Suprapubic skin (tissue), 3 donors: ENCODE measurements around the gene ABCC2.

Experiments
- POLR2A ChIP-seq, 2 donors: fragments of 450-650 bp; IDR thresholded peaks; one replicate each; pipeline ENCODE4 v1.6.1; 2017; ENCODE audit warnings: antibody characterized with exemption in 2 of 2, mild to moderate bottlenecking in 2 of 2, moderate library complexity in 2 of 2
- TF ChIP-seq, protein P1 (sequence below), 2 donors: fragments of 200-600 bp in 1 of 2; fragments of 450-650 bp in 1 of 2; sonication (generic) in 1 of 2; IDR thresholded peaks; one replicate each; pipeline ENCODE4 v1.5.1; 2016 to 2019; ENCODE audit warnings: antibody characterized with exemption in 2 of 2, mild to moderate bottlenecking in 1 of 2, moderate library complexity in 1 of 2

DNA sequence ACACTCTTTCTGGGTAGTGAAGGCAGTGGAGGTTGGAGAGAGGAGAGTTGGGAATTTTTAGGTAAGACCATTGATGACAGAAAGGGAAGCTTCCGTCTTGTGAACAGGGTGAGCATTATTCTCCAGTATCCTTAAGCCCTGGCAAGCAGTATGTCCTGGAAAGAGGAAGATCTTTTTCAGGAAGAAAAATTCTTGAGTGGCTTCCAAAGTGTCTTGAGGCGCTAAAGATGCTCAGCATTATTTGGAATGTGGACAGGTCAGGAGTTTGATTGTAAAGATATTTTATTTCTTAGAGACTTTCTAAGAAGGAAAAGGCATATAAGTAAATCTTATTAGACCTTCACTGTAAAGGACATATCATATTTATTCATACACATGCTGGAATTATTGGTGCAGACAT, 54.3 kb downstream of the ABCC2 start:
- TF ChIP-seq, protein P1, sequence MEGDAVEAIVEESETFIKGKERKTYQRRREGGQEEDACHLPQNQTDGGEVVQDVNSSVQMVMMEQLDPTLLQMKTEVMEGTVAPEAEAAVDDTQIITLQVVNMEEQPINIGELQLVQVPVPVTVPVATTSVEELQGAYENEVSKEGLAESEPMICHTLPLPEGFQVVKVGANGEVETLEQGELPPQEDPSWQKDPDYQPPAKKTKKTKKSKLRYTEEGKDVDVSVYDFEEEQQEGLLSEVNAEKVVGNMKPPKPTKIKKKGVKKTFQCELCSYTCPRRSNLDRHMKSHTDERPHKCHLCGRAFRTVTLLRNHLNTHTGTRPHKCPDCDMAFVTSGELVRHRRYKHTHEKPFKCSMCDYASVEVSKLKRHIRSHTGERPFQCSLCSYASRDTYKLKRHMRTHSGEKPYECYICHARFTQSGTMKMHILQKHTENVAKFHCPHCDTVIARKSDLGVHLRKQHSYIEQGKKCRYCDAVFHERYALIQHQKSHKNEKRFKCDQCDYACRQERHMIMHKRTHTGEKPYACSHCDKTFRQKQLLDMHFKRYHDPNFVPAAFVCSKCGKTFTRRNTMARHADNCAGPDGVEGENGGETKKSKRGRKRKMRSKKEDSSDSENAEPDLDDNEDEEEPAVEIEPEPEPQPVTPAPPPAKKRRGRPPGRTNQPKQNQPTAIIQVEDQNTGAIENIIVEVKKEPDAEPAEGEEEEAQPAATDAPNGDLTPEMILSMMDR (IDR thresholded peaks at IDR 0.05), result no peak
- no peak for TF ChIP-seq POLR2A (IDR thresholded peaks at IDR 0.05)
